ENCODE results near the gene HELZ.
"Not testable (repeated sequence)": the region's sequence is repeated elsewhere in the genome, so short reads cannot be mapped to it uniquely, and the experiment has no call there.

Gene HELZ

DNA sequence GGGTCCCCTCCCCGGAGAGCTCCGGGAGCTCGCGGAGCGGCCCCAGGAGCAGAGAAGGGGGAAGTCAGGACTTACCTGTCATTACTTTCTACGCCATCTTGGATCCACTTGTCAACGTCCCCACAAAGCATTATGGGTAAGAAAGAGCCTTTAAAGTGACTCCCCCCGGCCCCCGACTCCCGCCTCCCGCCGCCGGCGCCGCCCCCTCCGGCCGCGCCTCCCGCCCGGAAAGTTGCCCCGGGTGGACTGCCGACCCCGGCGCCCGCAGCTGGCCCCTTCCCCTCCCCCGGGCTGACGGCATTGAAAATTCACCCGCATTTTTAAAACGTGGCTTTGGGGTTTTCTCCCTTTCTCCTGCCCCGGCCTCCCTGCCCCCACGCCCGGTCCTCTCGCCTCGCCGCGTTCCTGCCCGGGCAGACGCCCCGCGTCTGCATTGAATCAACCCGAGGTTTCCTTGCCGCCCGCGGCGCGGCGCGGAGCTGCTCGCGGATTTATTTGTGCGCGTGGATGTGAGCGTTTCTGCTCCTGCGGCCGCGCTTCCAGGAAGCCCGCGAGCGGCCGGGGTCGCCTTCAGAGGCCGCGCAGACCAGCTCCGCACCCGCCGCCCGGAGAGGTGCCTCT is at the start of gene HELZ:
TSS of gene HELZ (minus strand) at position 124 of the 621 bp plus-strand sequence. CDS start 26,392 bp downstream, outside the sequence.
- Histone ChIP-seq H3K4me1 (peaks cover 19% of the 10 kb centered on the region), H3K4me3 (peak within 1 kb of the TSS; percentile 85), H3K9me3 (no peaks in the 10 kb centered on the region), H3K27me3 (ENCODE audit: low read depth) (no peaks in the 10 kb centered on the region), H3K36me3 (replicated peaks) (peaks cover 17% of the 10 kb centered on the region)
- in situ Hi-C loops (cut with MboI; ENCODE audit: low sequenced_read_pairs), result no loop called here
- DNase-seq (ENCODE audit: low spot score in 2 of 2), result peak; percentile 86 to 87

DNA sequence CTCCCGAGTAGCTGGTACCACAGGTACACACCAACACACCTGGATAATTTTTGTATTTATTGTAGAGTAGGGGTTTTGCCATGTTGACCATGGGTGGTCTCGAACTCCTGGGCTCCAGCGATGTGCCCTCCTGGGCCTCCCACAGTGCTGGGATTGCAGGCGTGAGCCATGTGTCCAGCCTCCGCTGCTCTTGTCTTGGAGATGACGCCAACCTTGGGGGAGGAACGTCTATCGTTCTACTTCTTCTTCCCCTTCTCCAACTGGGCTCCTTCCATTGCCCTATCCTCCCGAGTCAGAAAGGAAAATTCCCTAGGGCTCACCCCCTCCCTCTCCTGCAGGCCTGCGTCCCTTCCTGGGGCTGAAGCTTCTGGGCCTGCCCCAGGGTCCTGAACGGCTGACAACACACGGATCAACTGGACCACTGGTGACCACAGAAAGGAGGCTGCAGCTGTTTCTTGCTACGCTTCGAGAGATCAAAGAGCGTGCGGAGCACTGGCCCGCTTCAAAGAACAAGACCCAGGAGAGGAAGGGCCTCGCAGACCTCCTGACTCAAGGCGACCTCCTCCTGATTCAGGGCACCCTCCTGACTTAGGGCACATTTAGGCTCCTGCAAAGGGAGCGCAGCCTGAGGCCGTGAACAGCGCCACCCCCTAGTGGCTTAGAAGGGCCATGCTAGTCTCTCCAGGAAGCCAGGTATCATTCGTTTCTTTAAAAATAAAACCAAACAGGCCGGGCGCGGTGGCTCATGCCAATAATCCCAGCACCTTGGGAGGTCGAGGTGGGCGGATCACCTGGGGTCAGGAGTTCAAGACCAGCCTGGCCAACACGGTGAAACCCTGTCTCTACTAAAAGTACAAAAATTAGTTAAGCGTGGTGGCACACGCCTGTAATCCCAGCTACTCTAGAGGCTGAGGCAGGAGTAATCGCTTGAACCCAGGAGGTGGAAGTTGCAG is 48.5 kb upstream of the HELZ start:
- DNase-seq (ENCODE audit: low spot score in 2 of 2), result peak; percentile 72 to 80
- Histone ChIP-seq H3K27me3 (ENCODE audit: low read depth) (no peaks in the 10 kb centered on the region), H3K9me3 (no peaks in the 10 kb centered on the region), H3K36me3 (replicated peaks) (no peaks in the 10 kb centered on the region), H3K4me3 (no peak overlapping the region), H3K4me1 (peaks cover 12% of the 10 kb centered on the region)
- in situ Hi-C loops (cut with MboI; ENCODE audit: low sequenced_read_pairs), result no loop called here

GRCh38 chr17:67290711-67291291 is 45.8 kb upstream of the HELZ start:
- Histone ChIP-seq H3K36me3 (replicated peaks) (no peaks in the 10 kb centered on the region), H3K4me3 (no peak overlapping the region), H3K4me1 (peaks cover 12% of the 10 kb centered on the region), H3K27me3 (ENCODE audit: low read depth) (no peaks in the 10 kb centered on the region), H3K9me3 (no peaks in the 10 kb centered on the region)
- peak in 1 of 2 experiments; percentile 21 for DNase-seq (ENCODE audit: low spot score in 2 of 2)
- in situ Hi-C loops (cut with MboI; ENCODE audit: low sequenced_read_pairs), result no loop called here

DNA sequence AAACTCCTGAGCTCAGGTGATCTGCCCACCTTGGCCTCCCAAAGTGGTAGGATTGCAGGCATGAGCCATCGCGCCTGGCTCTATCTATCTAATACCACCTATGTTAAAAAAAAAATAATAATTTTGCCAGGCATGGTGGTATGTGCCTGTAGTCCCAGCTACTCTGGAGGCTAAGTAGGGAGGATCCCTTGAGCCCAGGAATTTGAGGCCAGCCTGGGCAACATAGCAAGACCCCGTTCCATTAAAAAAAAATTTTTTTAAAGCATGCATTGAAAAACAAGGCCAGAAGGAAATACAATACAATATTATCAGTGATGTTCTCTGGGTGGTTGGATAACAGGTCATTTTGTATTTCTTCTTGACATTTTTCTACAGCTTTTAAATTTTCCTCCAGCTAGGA is 45.2 kb upstream of the HELZ start:
- Histone ChIP-seq H3K4me3 (no peak overlapping the region), H3K4me1 (peaks cover 12% of the 10 kb centered on the region), H3K27me3 (ENCODE audit: low read depth) (no peaks in the 10 kb centered on the region), H3K9me3 (no peaks in the 10 kb centered on the region), H3K36me3 (replicated peaks) (no peaks in the 10 kb centered on the region)
- no peak for DNase-seq (ENCODE audit: low spot score in 2 of 2)
- in situ Hi-C loops (cut with MboI; ENCODE audit: low sequenced_read_pairs), result no loop called here

DNA sequence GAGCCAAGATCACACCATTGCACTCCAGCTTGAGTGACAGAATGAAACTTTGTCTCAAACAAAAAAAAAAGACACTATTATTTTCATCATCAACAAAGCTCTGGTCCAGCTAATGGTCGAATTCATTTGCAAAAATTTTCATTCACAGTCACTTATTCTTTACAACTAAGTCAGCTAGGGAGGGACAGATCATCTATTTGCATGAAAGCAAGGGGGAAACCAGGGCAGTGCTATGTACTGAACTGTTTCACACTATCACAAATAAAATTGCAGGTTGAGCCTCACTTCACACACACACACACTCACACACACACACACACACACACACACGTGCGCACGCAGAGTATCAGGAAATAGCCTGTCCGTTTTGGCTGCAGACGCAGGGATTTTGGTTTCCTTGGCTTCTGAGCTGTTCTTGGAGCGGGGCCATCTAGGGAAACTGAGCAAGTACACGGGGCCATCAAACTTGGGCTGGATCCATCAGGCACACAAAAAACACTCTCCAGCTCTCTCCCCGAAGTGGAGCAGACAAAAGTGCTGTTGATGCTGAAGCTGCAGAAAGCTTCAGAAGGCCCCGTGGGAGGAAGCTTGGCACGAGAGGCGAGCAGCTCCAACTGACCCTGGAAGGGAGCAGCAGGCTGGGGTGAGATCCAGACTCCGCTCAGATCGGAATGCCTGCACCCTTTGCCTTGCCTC is 44.3 kb upstream of the HELZ start:
- in situ Hi-C loops (cut with MboI; ENCODE audit: low sequenced_read_pairs), result no loop called here
- H3K4me3 ChIP-seq, result no peak overlapping the region
- DNase-seq (ENCODE audit: low spot score in 2 of 2), result peak; percentile 57 to 58
- no peaks in the 10 kb centered on the region for H3K36me3 ChIP-seq (replicated peaks)
- H3K4me1 ChIP-seq, result peaks cover 12% of the 10 kb centered on the region
- no peaks in the 10 kb centered on the region for H3K27me3 ChIP-seq (ENCODE audit: low read depth)
- H3K9me3 ChIP-seq, result no peaks in the 10 kb centered on the region

DNA sequence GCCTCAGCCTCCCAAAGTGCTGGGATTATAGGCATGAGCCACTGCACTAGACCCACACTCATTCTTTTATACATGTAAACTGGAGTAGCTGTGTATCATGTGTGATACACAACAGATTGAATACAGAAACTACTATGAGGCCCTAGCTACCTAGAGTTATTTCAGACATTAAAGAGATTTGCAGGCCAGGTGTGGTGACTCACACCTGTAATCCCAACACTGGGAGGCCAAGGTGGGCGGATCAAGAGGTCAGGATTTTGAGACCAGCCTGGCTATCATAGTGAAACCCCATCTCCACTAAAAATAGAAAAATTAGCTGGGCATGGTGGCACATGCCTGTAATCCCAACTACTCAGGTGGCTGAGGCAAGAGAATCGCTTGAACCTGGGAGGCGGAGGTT is 41.8 kb upstream of the HELZ start:
- H3K4me3 ChIP-seq; in situ Hi-C loops (cut with MboI; ENCODE audit: low sequenced_read_pairs); H3K9me3 ChIP-seq; H3K27me3 ChIP-seq (ENCODE audit: low read depth); DNase-seq (ENCODE audit: low spot score in 2 of 2); H3K36me3 ChIP-seq (replicated peaks): not testable (repeated sequence)
- peaks cover 16% of the 10 kb centered on the region for H3K4me1 ChIP-seq

DNA sequence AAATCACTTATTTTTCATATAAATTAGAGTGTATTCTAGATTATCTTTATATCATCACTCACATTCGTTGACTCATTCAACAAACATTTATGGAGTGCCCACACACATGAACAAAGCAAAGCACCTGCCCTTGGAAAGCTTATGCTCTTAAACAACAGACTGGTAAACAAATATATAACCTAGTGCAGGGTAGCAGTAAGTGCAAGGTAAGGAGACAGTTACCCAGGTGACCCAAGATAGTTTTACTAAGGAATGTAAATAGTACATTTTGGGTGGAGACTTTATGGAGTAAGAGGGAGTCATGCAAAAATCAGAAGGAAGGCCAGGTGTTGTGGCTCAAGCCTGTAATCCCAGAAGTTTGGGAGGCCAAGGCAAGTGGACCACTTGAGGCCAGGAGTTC is 40.4 kb upstream of the HELZ start:
- in situ Hi-C loops (cut with MboI; ENCODE audit: low sequenced_read_pairs), result no loop called here
- peaks cover 18% of the 10 kb centered on the region for H3K4me1 ChIP-seq
- no peak overlapping the region for H3K4me3 ChIP-seq
- no peaks in the 10 kb centered on the region for H3K36me3 ChIP-seq (replicated peaks)
- DNase-seq (ENCODE audit: low spot score in 2 of 2), result no peak
- no peaks in the 10 kb centered on the region for H3K27me3 ChIP-seq (ENCODE audit: low read depth)
- H3K9me3 ChIP-seq, result no peaks in the 10 kb centered on the region

DNA sequence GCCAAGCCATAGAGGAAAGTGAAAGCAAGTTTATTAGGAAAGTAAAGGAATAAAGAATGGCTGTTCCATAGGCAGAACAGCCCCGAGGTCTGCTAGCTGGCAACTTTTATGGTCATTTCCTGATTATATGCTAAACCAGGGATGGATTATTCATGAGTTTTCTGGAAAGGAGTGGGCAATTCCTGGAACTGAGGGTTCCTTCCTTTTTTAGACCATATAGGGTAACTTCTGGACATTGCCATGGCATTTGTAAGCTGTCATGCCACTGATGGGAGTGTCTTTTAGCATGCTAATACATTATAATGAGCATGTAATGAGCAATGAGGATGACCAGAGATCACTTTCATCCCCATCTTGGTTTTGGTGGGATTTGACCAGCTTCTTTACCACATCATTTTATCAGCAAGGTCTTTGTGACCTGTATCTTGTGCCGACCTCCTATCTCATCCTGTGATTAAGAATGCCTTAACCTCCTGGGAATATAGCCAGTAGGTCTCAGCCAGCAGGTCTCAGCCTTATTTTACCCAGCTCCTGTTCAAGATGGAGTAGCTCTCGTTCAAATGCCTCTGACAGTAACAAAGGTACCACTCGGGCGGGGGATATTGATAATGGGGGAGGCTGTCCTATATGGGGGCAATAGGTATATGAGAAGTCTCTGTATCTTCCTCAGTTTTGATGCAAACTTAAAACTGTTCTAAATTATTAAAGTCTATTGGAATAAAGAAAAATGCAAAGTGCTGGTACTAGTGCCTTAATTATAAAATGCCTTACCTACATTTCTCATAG is 38.9 kb upstream of the HELZ start:
- Histone ChIP-seq H3K36me3 (replicated peaks) (no peaks in the 10 kb centered on the region), H3K4me1 (peaks cover 7% of the 10 kb centered on the region), H3K27me3 (ENCODE audit: low read depth) (no peaks in the 10 kb centered on the region), H3K9me3 (no peaks in the 10 kb centered on the region), H3K4me3 (no peak overlapping the region)
- in situ Hi-C loops (cut with MboI; ENCODE audit: low sequenced_read_pairs), result no loop called here
- no peak for DNase-seq (ENCODE audit: low spot score in 2 of 2)

- no peaks in the 10 kb centered on the region for H3K36me3 ChIP-seq (replicated peaks)
- H3K9me3 ChIP-seq, result no peaks in the 10 kb centered on the region
- H3K27me3 ChIP-seq (ENCODE audit: low read depth), result no peaks in the 10 kb centered on the region
- in situ Hi-C loops (cut with MboI; ENCODE audit: low sequenced_read_pairs), result no loop called here
- H3K4me3 ChIP-seq, result no peak overlapping the region
- peaks cover 6% of the 10 kb centered on the region for H3K4me1 ChIP-seq
- DNase-seq (ENCODE audit: low spot score in 2 of 2), result peak; percentile 50 to 64
Observed at GRCh38 chr17:67281743-67282142, 36.7 kb upstream of the HELZ start.

DNA sequence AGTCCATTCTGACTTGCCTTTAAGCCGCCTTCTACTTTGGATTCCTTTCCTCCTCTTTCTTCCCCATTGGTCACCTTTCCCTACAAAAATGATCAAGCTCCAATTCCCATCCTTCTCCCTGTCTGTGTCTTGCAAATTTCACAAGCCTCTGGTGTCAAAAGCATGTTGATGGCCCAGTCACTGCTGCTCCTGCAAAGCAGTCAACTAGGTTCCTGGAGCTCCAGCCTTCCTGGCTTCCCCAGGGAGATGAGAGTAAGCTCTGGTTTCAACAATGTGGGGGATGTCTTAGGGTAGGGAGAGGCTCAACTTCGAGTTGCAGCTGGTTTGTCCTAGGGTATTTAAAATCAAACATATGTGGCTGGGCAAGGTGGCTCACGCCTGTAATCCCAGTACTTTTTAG is 36.1 kb upstream of the HELZ start:
- Histone ChIP-seq H3K36me3 (replicated peaks) (no peaks in the 10 kb centered on the region), H3K4me3 (no peak overlapping the region), H3K9me3 (no peaks in the 10 kb centered on the region), H3K4me1 (peaks cover 6% of the 10 kb centered on the region), H3K27me3 (ENCODE audit: low read depth) (no peaks in the 10 kb centered on the region)
- DNase-seq (ENCODE audit: low spot score in 2 of 2), result peak in 1 of 2 experiments; percentile 17
- in situ Hi-C loops (cut with MboI; ENCODE audit: low sequenced_read_pairs), result no loop called here

GRCh38 chr17:67280279-67280678 is 35.3 kb upstream of the HELZ start:
- H3K9me3 ChIP-seq, result no peaks in the 10 kb centered on the region
- no peak overlapping the region for H3K4me3 ChIP-seq
- no peak for DNase-seq (ENCODE audit: low spot score in 2 of 2)
- H3K4me1 ChIP-seq, result peaks cover 6% of the 10 kb centered on the region
- H3K27me3 ChIP-seq (ENCODE audit: low read depth), result no peaks in the 10 kb centered on the region
- H3K36me3 ChIP-seq (replicated peaks), result no peaks in the 10 kb centered on the region
- in situ Hi-C loops (cut with MboI; ENCODE audit: low sequenced_read_pairs), result no loop called here

- in situ Hi-C loops (cut with MboI; ENCODE audit: low sequenced_read_pairs), result no loop called here
- no peaks in the 10 kb centered on the region for H3K36me3 ChIP-seq (replicated peaks)
Observed at GRCh38 chr17:67279115-67279514, 34.1 kb upstream of the HELZ start.

GRCh38 chr17:67278363-67278762 is 33.4 kb upstream of the HELZ start:
- Histone ChIP-seq H3K4me1 (peaks cover 6% of the 10 kb centered on the region), H3K36me3 (replicated peaks) (no peaks in the 10 kb centered on the region), H3K4me3 (no peak overlapping the region), H3K27me3 (ENCODE audit: low read depth) (no peaks in the 10 kb centered on the region), H3K9me3 (no peaks in the 10 kb centered on the region)
- no peak for DNase-seq (ENCODE audit: low spot score in 2 of 2)
- in situ Hi-C loops (cut with MboI; ENCODE audit: low sequenced_read_pairs), result no loop called here

More at GRCh38 chr17:67279115-67279514, 34.1 kb upstream of the HELZ start:
- Histone ChIP-seq H3K4me3 (no peak overlapping the region), H3K27me3 (ENCODE audit: low read depth) (no peaks in the 10 kb centered on the region), H3K9me3 (no peaks in the 10 kb centered on the region), H3K4me1 (peaks cover 6% of the 10 kb centered on the region)
- DNase-seq (ENCODE audit: low spot score in 2 of 2), result no peak

All from HAP-1 (cell line).